K562 (cell line): ENCODE data around the gene RSPH9. TPM values are rescaled to one million over a fixed set of nuclear protein-coding genes. Genes with fewer than 3 reads are reported as not detected.

Experiments used
- ARHGAP35 ChIP-seq: fragments of 450-650 bp; IDR thresholded peaks from 2 replicates; pipeline ENCODE4 v1.6.1; 2018; ENCODE audit not compliant: partially characterized antibody
- BCLAF1 ChIP-seq, 2 experiments: fragments of 450-650 bp in 1 of 2; IDR thresholded peaks; 2 replicates each; pipeline ENCODE4 v1.6.1; 2011 to 2017; ENCODE audit warnings: low read depth in 2 of 2, antibody characterized with exemption in 1 of 2, borderline replicate concordance in 1 of 2, low read length in 1 of 2, mild to moderate bottlenecking in 1 of 2, mixed read lengths in 1 of 2; ENCODE audit not compliant: control insufficient read depth in 1 of 2
- DPF2 ChIP-seq: fragments of 450-650 bp; IDR thresholded peaks from 2 replicates; pipeline ENCODE4 v1.6.1; 2016
- E2F3 ChIP-seq: fragments of 250-450 bp; sonication (Bioruptor Pico); IDR thresholded peaks from 2 replicates; pipeline ENCODE4 v1.4.0; 2020; ENCODE audit warnings: mild to moderate bottlenecking
- GABPB2 ChIP-seq: fragments of 250-450 bp; sonication (Bioruptor Pico); conservative IDR thresholded peaks from 2 replicates; pipeline ENCODE4 v1.5.1; 2021; ENCODE audit warnings: mild to moderate bottlenecking
- HINFP ChIP-seq: fragments of 450-650 bp; conservative IDR thresholded peaks from 2 replicates; pipeline ENCODE4 v1.6.1; 2016; ENCODE audit warnings: missing genetic modification characterization, low read depth, mild to moderate bottlenecking, control low read depth, missing compliant biosample characterization
- HMG20A ChIP-seq: fragments of 450-650 bp; formaldehyde crosslinking; conservative IDR thresholded peaks from 2 replicates; pipeline ENCODE4 v1.4.0; 2020; ENCODE audit warnings: mild to moderate bottlenecking, mixed read lengths
- PREB ChIP-seq: sonication (generic); formaldehyde crosslinking; IDR thresholded peaks from 2 replicates; pipeline ENCODE4 v1.8.1; 2023; ENCODE audit warnings: mild to moderate bottlenecking, missing genetic modification reagents
- SLC30A9 ChIP-seq: fragments of 250-450 bp; sonication (Bioruptor Pico); IDR thresholded peaks from 2 replicates; pipeline ENCODE4 v1.8.0; 2022; ENCODE audit warnings: mild to moderate bottlenecking, moderate library complexity
- SMARCA5 ChIP-seq: fragments of 450-650 bp; IDR thresholded peaks from 2 replicates; pipeline ENCODE4 v1.6.1; 2016
- SREBF2 ChIP-seq: sonication (generic); formaldehyde crosslinking; IDR thresholded peaks from 2 replicates; pipeline ENCODE4 v1.4.0; 2020; ENCODE audit warnings: mild to moderate bottlenecking, missing genetic modification reagents
- TAL1 ChIP-seq: fragments of 450-650 bp; IDR thresholded peaks from 2 replicates; pipeline ENCODE4 v1.6.1; 2016; ENCODE audit warnings: mild to moderate bottlenecking
- TEAD2 ChIP-seq: fragments of 450-650 bp; IDR thresholded peaks from 2 replicates; pipeline ENCODE4 v1.6.1; 2016; ENCODE audit warnings: missing genetic modification characterization, control low read depth, missing compliant biosample characterization
- TSC22D4 ChIP-seq: fragments of 450-650 bp; IDR thresholded peaks from 2 replicates; pipeline ENCODE4 v1.6.1; 2016; ENCODE audit warnings: missing genetic modification characterization, missing biosample characterization, control low read depth
- ZBTB11 ChIP-seq, 3 experiments: fragments of 200-800 bp in 1 of 3; fragments of 250-450 bp in 1 of 3; fragments of 450-650 bp in 1 of 3; sonication (Bioruptor Pico) in 1 of 3; sonication (Bioruptor generic) in 1 of 3; formaldehyde crosslinking in 1 of 3; IDR thresholded peaks; 2 replicates each; pipeline versions ENCODE4 v1.6.1 to v1.8.0; 2016 to 2022; ENCODE audit warnings: mild to moderate bottlenecking in 2 of 3, missing genetic modification characterization in 2 of 3, missing compliant biosample characterization in 1 of 3, moderate library complexity in 1 of 3
- ZBTB33 ChIP-seq: sonication (generic); formaldehyde crosslinking; IDR thresholded peaks from 2 replicates; pipeline ENCODE4 v1.8.1; 2023; ENCODE audit warnings: mild to moderate bottlenecking, missing genetic modification reagents
- polyA plus RNA-seq, 8 experiments: library from polyadenylated mRNA; depleted of rRNA in 4 of 8; stranded (reverse) in 5 of 8; unstranded in 3 of 8; fragments of >200 nt; fragmentation: Nextera tagmentation in 2 of 8; fragmentation: Illumina TruSeq in 1 of 8; extraction: Ambion mirVana in 2 of 8; extraction: Trizol in 1 of 8; gene quantifications; 2 replicates each; pipeline versions ENCODE4 v1.2.1 to v1.2.3, GENCODE V29; 2011 to 2014; ENCODE audit warnings: inconsistent platforms in 1 of 8, missing spikeins in 1 of 8
- total RNA-seq, 7 experiments: library from RNA; depleted of rRNA in 6 of 7; stranded (reverse); fragments of >200 nt in 6 of 7; fragmentation: Illumina TruSeq in 2 of 7; extraction: Trizol in 2 of 7; gene quantifications; 2 replicates each; pipeline versions ENCODE4 v1.2.1 to v1.2.3, GENCODE V29; 2011 to 2021; ENCODE audit warnings: low replicate concordance in 1 of 7

The RSPH9 gene
- total and polyA plus RNA-seq, 9 of the 15 experiments (the other 6 are each of a cell fraction or from before 2014, with no cell fraction given) = 0.05 to 0.60 (median 0.39) TPM; not detected in 6

GRCh38 chr6:43628393-43629103, 16.3 kb upstream of the RSPH9 start (continued):
- TF ChIP-seq TEAD2 (no peak), E2F3 (peak; percentile 79), SREBF2 (CRISPR knock-in tag) (no peak), TAL1 (0 out of 2 replicates have a peak, but pooled peaks have one; percentile 21), SMARCA5 (no peak), HINFP (tag) (no peak), GABPB2 (CRISPR knock-in tag) (peak; percentile 55; the same call in 1 of the 2 replicates), PREB (CRISPR knock-in tag) (no peak), HMG20A (CRISPR knock-in tag) (no peak), DPF2 (peak; percentile 78), ZBTB11 (CRISPR knock-in tag; IDR thresholded peaks at IDR 0.05) (no peak), ARHGAP35 (no peak), ZBTB33 (CRISPR knock-in tag) (no peak; the same call in 1 of the 2 replicates), TSC22D4 (no peak), SLC30A9 (CRISPR knock-in tag) (no peak), BCLAF1 (IDR thresholded peaks at IDR 0.05; ENCODE audit: borderline replicate concordance in 1 of 2, control insufficient read depth in 1 of 2, low read depth in 2 of 2, low read length in 1 of 2) (no peak)
